Peyer's patch (tissue), 4 donors: Measurements from ENCODE around the gene SNUPN. TPM values are rescaled to one million over a fixed set of nuclear protein-coding genes. Genes with fewer than 3 reads are reported as not detected.

ENCODE experiments used
- DNase-seq, 3 donors: peaks; one replicate each; pipeline ENCODE4 v3.0.0-alpha.2; 2017 to 2019
- H3K27ac ChIP-seq, 4 donors: fragments of 200-600 bp; sonication (generic); one replicate each; pipeline ENCODE4 v1.5.1; 2016 to 2019
- H3K27me3 ChIP-seq, 2 donors: fragments of 200-600 bp; sonication (generic); one replicate each; pipeline ENCODE4 v1.5.1; 2019
- H3K36me3 ChIP-seq, 3 donors: fragments of 200-600 bp; sonication (generic); one replicate each; pipeline ENCODE4 v1.5.1; 2016 to 2019
- H3K4me1 ChIP-seq, 4 donors: fragments of 200-600 bp; sonication (generic); one replicate each; pipeline ENCODE4 v1.5.1; 2016 to 2019
- H3K4me3 ChIP-seq, 4 donors: fragments of 200-600 bp; sonication (generic); 1 replicate in 3 of 4; 2 replicates in 1 of 4; pipeline ENCODE4 v1.5.1; 2016 to 2019; ENCODE audit warnings: mild to moderate bottlenecking in 1 of 4
- H3K9me3 ChIP-seq, 4 donors: fragments of 200-600 bp; sonication (generic); one replicate each; pipeline ENCODE4 v1.5.1; 2016 to 2019; ENCODE audit warnings: mild to moderate bottlenecking in 1 of 4
- POLR2A ChIP-seq, 2 donors: fragments of 450-650 bp; IDR thresholded peaks; one replicate each; pipeline ENCODE4 v1.5.1; 2017; ENCODE audit warnings: antibody characterized with exemption in 2 of 2, mild to moderate bottlenecking in 2 of 2, moderate library complexity in 2 of 2
- total RNA-seq, 4 donors: library from RNA; depleted of rRNA; stranded (reverse); fragments of >200 nt; gene quantifications; one replicate each; pipeline ENCODE4 v1.1.0, GENCODE V29; 2016
- TF ChIP-seq, protein P1 (sequence below), 6 experiments: fragments of 450-650 bp in 4 of 6; fragments of 200-600 bp in 2 of 6; sonication (generic) in 1 of 6; IDR thresholded peaks; one replicate each; pipeline ENCODE4 v1.5.1; 2017 to 2019; ENCODE audit warnings: antibody characterized with exemption in 6 of 6, mild to moderate bottlenecking in 3 of 6, moderate library complexity in 1 of 6

The SNUPN gene
- total RNA-seq, 4 donors from 2014 or later: 11.5 to 32.2 (median 17.4) TPM

DNA sequence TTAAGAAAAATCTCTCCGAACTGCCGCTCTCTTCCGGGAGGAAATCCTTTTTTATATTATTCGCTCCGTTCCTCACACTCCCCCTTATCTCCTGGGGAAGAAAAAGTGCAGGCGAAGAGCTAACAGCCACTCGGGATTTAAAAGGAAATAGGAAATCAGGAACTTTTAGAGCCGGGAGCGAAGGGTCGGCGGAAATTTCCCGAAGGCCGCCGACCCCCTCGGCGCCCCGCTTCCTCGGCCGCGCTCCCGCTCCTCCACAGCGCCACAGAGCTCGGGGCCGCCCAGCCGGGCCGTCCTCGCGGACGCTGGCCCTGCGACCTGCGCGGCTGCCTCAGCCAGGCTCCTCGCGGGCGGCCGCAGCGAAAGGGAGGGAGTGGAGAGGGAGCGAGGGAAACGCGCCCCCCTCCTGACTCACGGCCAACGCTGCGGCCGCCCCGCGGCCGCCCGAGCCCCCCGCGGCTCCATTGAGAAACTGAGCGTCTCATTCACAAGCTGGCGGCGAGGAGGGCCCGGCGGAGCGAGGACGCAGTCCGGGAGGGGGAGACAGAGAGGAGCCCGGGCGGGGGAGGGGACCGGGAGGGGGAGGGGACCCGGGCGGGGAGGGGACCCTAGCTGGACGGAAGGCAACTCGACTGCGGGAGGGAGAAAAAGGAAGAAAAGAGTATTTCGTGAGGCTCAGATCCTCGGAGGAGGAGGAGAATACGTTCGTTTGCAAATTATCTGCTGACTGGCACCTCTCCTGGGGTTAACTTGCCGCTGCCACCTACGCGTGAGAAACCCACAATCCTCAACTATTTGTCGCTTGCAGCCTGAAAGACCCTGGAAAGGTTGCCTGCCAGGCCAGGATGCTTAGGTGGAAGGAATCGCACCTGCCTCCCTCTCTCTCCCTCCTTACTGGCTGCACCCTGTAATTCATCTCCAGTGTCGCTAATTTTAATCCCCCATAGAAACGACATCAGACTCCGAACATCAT is 46.3 kb downstream of the SNUPN start, which contains the start of gene PTPN9:
Gene PTPN9, minus strand, starts transcription at position 368 of the 973 bp plus-strand sequence. CDS start 539 bp downstream, outside the sequence.
- Histone ChIP-seq H3K27me3 (no peaks in the 10 kb centered on the region), H3K9me3 (no peaks in the 10 kb centered on the region), H3K27ac (peak within 1 kb of the TSS; percentile 86 to 93 (median 89)), H3K36me3 (no peaks in the 10 kb centered on the region), H3K4me1 (peaks cover 0 to 17% (median 3%) of the 10 kb centered on the region in 4 donors), H3K4me3 (peak within 1 kb of the TSS; percentile 77 to 96 (median 94))
- TF ChIP-seq, protein P1, sequence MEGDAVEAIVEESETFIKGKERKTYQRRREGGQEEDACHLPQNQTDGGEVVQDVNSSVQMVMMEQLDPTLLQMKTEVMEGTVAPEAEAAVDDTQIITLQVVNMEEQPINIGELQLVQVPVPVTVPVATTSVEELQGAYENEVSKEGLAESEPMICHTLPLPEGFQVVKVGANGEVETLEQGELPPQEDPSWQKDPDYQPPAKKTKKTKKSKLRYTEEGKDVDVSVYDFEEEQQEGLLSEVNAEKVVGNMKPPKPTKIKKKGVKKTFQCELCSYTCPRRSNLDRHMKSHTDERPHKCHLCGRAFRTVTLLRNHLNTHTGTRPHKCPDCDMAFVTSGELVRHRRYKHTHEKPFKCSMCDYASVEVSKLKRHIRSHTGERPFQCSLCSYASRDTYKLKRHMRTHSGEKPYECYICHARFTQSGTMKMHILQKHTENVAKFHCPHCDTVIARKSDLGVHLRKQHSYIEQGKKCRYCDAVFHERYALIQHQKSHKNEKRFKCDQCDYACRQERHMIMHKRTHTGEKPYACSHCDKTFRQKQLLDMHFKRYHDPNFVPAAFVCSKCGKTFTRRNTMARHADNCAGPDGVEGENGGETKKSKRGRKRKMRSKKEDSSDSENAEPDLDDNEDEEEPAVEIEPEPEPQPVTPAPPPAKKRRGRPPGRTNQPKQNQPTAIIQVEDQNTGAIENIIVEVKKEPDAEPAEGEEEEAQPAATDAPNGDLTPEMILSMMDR (IDR thresholded peaks at IDR 0.05): peak in 4 of 6 experiments; percentile 34 to 63 (median 40)
- peak in 1 of 2 donors; percentile 39 for TF ChIP-seq POLR2A (IDR thresholded peaks at IDR 0.05)
- peak; percentile 82 to 90 (median 89) for DNase-seq

DNA sequence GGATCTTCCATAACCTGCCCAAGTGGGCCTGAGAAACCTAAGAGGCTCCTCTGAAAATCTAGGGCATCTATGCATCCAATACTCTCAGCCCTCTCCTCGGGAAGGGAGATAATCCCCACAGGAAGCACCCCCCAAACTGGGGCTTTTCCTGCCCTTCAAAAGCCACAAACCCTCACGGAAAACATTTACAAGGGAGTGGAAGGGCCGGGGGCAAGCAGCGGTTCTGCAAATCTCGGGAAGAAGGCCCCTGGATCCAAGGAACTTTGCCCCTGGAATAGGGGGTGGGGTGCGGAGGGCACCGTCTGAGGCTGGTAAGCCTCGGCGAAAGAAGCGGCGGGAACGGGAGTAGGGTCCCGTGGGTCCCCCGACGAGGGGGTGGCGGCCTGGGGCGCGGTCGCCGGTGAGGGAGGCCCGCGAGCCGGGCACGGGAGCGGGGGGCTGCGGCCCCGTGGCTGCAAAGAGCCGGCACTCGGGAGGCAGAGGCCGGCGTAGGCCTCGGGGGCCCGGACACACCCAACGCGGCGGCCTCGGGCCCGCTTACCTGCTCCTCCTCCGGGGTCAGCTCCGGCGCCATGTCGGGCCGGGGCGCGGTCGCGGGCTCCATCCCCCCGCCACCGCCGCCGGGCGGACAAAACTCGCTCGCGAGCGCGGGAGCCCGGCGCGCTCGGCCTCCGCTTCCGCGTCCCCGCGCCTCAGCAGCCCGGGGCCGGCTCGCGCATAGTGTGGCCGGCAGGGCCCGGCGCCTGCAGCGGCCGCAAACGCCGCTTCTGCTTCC is 47.2 kb downstream of the SNUPN start:
- Histone ChIP-seq H3K27me3 (no peaks in the 10 kb centered on the region), H3K36me3 (no peaks in the 10 kb centered on the region), H3K4me3 (peak overlapping the region; percentile 77 to 96 (median 94)), H3K27ac (peak overlapping the region; percentile 86 to 93 (median 89)), H3K9me3 (no peaks in the 10 kb centered on the region), H3K4me1 (peaks cover 0 to 17% (median 3%) of the 10 kb centered on the region in 4 donors)
- peak in 2 of 3 donors; percentile 59 to 72 for DNase-seq
- TF ChIP-seq POLR2A (IDR thresholded peaks at IDR 0.05): peak in 1 of 2 donors; percentile 12
- TF ChIP-seq, protein P1 (IDR thresholded peaks at IDR 0.05): peak in 2 of 6 experiments; percentile 1 to 7

DNA sequence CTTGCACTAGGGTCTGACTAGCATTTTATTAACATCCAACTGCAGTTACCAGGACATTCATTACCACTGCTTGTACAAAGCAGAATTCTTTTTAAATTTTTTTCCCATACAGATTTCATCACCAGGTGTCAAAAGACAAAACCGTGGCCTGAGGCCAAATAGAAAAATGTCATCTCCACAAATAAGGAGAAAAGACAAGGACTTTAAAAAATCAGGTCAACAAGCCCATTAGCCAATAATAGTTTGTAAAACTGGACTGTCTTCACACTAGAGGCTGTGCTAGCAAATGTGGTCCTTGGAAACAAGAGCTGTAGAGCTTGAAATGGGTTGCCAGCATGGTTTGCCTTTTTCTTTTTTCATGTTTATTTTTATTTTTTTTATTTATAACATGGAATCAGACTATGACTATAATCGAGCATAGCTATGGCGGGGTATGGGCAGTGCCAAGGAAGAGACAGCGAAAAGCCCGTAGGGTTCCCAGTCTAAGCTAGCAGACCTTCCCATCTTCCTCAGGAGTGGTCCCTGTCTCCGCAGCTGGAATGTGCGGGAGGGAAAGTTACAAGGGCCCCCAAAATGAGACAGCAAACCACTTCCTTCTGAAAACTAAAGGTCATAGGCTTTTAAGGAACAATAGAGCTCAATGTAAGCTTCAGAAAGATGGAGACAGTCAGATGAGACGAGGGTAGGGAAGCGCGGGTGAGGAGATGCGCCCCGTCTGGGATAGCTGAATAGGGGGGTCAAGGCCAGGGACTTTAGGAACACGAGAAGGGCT is 47.9 kb downstream of the SNUPN start:
- DNase-seq: peak in 1 of 3 donors; percentile 40
- no peaks in the 10 kb centered on the region for H3K9me3 ChIP-seq
- no peaks in the 10 kb centered on the region for H3K27me3 ChIP-seq
- H3K36me3 ChIP-seq: no peaks in the 10 kb centered on the region
- peaks cover 0 to 22% (median 3%) of the 10 kb centered on the region in 4 donors for H3K4me1 ChIP-seq
- H3K4me3 ChIP-seq: peak overlapping the region; percentile 77 to 96 (median 94)
- peak overlapping the region; percentile 86 to 93 (median 89) for H3K27ac ChIP-seq
- TF ChIP-seq, protein P1 (IDR thresholded peaks at IDR 0.05): no peak
- no peak for TF ChIP-seq POLR2A (IDR thresholded peaks at IDR 0.05)

DNA sequence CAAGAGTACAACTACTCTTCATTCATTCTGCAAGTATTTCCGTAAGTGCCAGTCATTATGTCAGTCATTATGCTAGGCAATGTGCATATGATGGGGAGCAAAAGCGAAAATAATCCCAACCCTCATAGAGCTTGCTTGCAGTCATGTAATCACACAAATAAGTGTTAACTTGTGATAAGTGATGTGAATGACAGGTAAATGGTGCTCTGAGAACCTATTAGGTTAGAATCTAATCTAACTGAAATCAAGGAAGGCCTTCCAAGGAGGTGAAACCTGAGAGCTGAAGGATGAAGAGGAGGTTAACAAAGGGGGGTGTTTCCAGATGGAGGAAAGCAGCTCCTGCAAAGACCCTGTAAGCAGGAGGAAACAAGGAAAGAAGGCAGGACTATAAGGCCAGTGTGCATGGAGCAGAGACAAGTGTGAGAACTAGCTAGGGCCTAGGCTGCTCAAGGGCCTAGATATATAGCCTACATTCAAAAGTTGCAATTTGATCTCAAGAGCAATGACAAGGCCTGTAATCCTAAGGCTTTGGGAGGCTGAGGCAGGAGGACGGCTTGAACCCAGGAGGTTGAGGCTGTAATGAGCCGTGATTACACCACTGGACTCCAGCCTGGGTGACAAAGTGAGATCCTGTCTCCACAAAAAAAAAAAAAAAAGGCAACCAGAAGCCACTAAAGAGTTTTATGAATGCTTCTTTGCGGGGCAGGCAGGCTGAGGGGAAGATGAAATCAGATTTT is 51.7 kb downstream of the SNUPN start:
- no peaks in the 10 kb centered on the region for H3K27me3 ChIP-seq
- no peaks in the 10 kb centered on the region for H3K36me3 ChIP-seq
- no peak for TF ChIP-seq POLR2A (IDR thresholded peaks at IDR 0.05)
- TF ChIP-seq, protein P1 (IDR thresholded peaks at IDR 0.05): no peak
- H3K9me3 ChIP-seq: no peaks in the 10 kb centered on the region
- H3K4me3 ChIP-seq: no peak overlapping the region
- no peak for DNase-seq
- H3K4me1 ChIP-seq: peaks cover 0 to 22% (median 3%) of the 10 kb centered on the region in 4 donors
- H3K27ac ChIP-seq: no peak overlapping the region
